ENCODE results near the gene FAM117B.

GRCh38 chr2:202771741-202772460 lies 137.1 kb downstream of the FAM117B start:
- TF ChIP-seq EP300 (IDR thresholded peaks at IDR 0.05), result no peak
- TF ChIP-seq POLR2A (IDR thresholded peaks at IDR 0.05; ENCODE audit: low read length), result no peak
- TF ChIP-seq PBX3 (IDR thresholded peaks at IDR 0.05), result no peak
- no peak for TF ChIP-seq CTCF (IDR thresholded peaks at IDR 0.05)
- no peak for TF ChIP-seq CBX2 (IDR thresholded peaks at IDR 0.05; ENCODE audit: borderline replicate concordance, low read depth)
- TF ChIP-seq RNF2 (IDR thresholded peaks at IDR 0.05; ENCODE audit: borderline replicate concordance, low read depth), result no peak
- TF ChIP-seq HDAC2 (IDR thresholded peaks at IDR 0.05), result no peak
